Measurements from ENCODE around the gene SAMD4A.
A peak's percentile ranks its signal among the peaks of the same experiment; 100 is the strongest.

The SAMD4A gene

DNA sequence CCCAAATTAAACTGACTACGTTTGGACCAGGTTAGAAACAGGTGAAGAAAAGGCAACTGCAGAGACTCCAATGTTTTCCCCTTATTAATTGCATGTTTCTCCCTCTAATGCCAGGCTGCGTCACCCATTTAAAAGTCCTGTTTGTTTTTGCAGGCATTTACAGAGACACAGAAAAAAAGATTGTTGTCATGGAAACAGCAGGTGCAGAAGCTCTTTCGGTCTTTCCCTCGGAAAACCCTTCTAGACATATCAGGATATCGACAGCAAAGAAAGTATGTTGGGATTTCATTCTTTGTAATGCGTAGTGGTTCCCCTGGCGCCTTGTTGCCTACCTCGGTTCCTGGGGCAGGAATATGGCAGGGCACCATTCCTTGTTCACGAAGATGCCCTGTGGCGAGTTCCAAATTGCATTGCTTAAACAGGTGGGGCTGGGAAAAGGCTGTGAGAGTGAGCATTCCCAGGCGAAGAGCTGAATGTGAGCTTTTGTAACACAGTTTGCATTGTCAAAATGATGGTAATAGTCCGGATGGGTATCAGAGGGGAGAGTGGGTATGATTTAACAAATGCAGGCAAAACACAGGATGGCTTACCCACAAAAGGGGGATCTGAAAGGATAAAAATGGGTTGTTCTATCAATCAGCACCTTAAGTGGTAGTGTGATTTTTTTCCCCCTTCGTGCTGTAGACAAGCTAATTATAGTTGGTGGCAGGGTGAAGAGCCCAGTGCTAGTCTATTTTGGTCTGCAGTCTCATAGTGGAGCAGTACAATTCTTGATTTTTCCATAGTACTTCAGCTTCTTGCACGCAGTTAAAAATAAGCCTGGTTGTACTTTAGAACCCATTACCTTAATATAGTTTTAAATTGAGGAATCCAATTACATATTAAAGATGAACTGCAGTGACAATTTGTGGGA lies 203.3 kb downstream of the SAMD4A start:
- TF ChIP-seq, protein P1, sequence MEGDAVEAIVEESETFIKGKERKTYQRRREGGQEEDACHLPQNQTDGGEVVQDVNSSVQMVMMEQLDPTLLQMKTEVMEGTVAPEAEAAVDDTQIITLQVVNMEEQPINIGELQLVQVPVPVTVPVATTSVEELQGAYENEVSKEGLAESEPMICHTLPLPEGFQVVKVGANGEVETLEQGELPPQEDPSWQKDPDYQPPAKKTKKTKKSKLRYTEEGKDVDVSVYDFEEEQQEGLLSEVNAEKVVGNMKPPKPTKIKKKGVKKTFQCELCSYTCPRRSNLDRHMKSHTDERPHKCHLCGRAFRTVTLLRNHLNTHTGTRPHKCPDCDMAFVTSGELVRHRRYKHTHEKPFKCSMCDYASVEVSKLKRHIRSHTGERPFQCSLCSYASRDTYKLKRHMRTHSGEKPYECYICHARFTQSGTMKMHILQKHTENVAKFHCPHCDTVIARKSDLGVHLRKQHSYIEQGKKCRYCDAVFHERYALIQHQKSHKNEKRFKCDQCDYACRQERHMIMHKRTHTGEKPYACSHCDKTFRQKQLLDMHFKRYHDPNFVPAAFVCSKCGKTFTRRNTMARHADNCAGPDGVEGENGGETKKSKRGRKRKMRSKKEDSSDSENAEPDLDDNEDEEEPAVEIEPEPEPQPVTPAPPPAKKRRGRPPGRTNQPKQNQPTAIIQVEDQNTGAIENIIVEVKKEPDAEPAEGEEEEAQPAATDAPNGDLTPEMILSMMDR (IDR thresholded peaks at IDR 0.05; ENCODE audit: low read depth, low read length), result no peak
- no peak for DNase-seq (ENCODE audit: extremely low read depth, low read depth)

DNA sequence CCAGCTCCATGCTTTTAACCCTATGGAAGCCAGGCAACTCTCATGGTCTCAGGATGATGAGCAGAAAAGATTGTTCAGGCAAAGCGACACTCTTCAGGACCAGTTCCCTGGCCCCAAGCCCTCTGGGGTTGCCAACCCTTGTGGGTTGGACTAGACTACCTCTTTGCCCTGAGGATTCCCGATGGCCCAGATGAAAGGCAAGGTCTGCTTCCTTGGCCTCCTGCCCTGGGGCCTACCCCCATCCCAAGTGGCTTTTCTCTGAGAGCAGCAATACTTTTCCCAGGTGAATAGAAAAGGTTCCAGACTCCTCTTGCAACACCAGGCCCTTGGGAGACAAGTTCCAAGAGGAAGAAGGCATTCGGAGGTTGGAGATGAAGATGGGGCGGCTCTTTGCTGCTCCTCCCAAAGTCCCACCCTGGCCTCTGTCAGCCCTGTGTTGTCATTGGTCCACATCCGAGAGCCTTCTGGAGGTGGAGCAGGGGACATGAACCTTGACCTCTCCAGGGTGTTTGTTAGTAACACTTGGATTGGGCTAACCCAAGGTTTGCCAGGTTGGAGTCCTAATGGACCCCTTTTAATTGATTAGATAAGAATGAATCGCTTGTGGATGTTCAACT lies 204.6 kb downstream of the SAMD4A start:
- DNase-seq (ENCODE audit: extremely low read depth, low read depth), result no peak
- TF ChIP-seq, protein P1 (IDR thresholded peaks at IDR 0.05; ENCODE audit: low read depth, low read length), result no peak

DNA sequence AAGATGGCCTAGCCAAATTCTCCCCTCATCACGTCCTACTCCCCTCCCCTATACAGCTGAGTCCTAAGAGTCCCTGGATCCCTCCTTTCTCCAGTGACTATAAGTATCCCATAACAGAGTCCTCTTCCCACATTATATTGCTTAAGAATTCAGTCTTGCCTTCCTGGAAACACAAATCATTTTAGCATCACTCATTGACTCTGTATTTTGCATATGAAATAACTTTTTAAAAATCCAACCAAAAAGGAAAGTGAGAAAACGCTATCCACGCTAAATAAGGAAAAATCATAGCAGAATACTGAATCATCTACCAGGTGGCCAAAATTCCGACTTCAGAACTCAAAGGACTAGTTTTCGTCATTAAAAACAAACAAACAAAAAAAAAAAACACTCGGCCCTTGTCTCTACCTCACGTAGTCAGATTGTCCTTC lies 205.5 kb downstream of the SAMD4A start:
- no peak for DNase-seq (ENCODE audit: extremely low read depth, low read depth)
- TF ChIP-seq, protein P1 (IDR thresholded peaks at IDR 0.05; ENCODE audit: low read depth, low read length), result no peak

DNA sequence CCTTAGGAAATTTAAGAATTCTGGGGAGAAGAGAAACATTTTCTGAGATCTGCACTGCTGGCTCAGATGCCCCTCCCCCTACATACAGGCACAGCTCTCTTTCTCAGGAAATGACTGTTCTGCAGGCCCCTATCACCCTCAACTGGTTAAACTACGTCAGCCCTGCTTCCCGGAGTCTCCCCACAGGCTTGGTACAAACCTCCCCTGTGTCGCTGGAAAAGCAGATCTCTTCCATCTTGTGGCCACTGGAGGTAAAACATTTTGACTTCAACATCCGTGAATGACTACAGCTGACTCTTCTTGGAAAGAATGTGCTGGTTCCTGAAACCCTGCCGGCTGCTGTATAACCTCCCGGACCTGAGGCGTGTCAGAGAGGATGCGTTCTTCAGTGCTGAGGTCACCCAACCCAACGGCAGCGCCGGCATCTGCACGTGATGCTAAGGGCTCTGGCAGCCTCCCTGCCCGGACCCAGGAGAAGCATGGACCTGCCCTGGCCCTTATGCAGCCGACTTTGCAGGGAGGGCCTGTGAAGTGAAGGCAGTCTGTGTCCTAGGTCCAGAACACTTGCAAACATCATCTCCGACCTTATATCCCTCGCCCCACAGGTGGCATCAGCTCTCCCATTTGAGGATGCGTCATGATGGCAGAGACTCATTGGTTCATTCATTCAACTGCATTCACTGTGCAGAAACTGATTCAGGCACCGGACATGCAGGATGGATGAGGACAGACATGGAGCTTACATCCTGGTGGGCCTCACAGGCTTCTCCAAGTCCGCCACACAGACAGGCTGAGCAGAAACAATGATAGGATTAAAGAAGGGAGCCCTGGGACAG lies 206.5 kb downstream of the SAMD4A start:
- TF ChIP-seq, protein P1 (IDR thresholded peaks at IDR 0.05; ENCODE audit: low read depth, low read length), result peak; percentile 73
- peak; percentile 98 for DNase-seq (ENCODE audit: extremely low read depth, low read depth)

DNA sequence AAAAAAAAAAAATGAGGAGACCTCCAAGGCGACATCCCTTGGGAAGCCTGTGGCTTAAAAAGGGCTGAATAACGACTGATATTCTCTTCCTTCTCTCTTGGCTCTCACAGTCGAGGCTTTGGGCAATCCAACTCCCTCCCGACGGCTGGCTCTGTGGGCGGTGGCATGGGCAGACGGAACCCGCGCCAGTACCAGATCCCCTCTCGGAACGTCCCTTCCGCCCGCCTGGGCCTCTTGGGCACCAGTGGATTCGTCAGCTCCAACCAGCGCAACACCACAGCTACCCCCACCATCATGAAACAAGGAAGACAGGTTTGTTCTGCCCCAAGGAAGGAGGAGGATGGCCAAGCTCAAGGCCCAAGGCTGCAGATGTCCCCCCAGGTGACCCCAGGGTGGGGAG lies 207.9 kb downstream of the SAMD4A start:
- TF ChIP-seq, protein P1 (IDR thresholded peaks at IDR 0.05; ENCODE audit: low read depth, low read length), result no peak
- DNase-seq (ENCODE audit: extremely low read depth, low read depth), result no peak

DNA sequence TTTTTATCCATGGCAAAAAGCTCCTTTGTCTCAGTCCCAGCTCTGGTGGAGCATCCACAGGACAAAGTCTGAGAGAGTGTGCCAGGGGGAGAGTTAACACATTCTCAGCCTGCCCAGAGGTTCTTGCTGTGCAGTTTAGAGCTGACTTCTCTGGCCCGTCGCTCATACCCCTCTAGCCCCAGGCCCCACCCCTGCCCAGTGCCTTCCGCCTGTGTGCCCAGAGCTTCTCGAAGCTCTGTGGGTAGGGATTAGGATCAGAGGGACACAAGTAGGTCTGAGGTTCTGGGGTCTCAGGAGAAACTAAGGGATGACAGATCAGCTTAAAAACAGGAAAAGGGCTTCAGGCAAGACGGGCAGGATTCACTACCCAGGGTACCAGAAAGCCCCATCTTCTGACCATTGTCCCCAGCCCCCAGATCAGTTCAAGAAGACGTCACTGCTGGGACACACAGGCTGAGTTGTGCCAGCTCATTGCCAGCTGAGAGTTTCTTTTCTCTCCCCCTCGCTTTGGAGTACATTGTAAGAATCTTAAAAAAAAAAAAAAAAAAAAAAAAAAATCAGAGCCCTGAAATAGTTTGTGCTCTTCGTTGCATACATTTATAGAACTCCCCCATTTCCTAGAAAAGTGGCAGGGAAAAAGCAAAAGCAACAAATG lies 208.7 kb downstream of the SAMD4A start:
- no peak for DNase-seq (ENCODE audit: extremely low read depth, low read depth)
- TF ChIP-seq, protein P1 (IDR thresholded peaks at IDR 0.05; ENCODE audit: low read depth, low read length), result no peak
